HFF-Myc (cell line): ENCODE data around the gene ACSBG1.

Experiments used
- DNase-seq: peaks from one replicate; pipeline ENCODE4 v3.0.0-alpha.2; 2011; ENCODE audit warnings: low read depth; ENCODE audit errors: extremely low read depth
- H3K4me3 ChIP-seq: replicated peaks from 2 replicates; pipeline ENCODE4 v1.5.1; 2011; ENCODE audit warnings: low read depth, mild to moderate bottlenecking, control low read depth, low read length
- CTCF ChIP-seq: IDR thresholded peaks from 2 replicates; pipeline ENCODE4 v1.5.1; 2012; ENCODE audit warnings: mild to moderate bottlenecking, low read depth, low read length, control low read depth; ENCODE audit errors: missing control alignments

Gene ACSBG1

GRCh38 chr15:78233496-78233895, 869 bp downstream of the ACSBG1 start:
- no peak for TF ChIP-seq CTCF
- no peak for DNase-seq
- no peak overlapping the region for H3K4me3 ChIP-seq

GRCh38 chr15:78232951-78233350, 1.4 kb downstream of the ACSBG1 start:
- no peak for DNase-seq
- H3K4me3 ChIP-seq, result no peak overlapping the region
- TF ChIP-seq CTCF, result no peak

- TF ChIP-seq CTCF, result no peak
- no peak overlapping the region for H3K4me3 ChIP-seq
- no peak for DNase-seq
These were observed 4.6 kb downstream of the ACSBG1 start for GRCh38 chr15:78229431-78230406.

GRCh38 chr15:78228356-78228996, 5.9 kb downstream of the ACSBG1 start:
- no peak overlapping the region for H3K4me3 ChIP-seq
- no peak for TF ChIP-seq CTCF

GRCh38 chr15:78225783-78226541, 8.4 kb downstream of the ACSBG1 start:
- no peak overlapping the region for H3K4me3 ChIP-seq
- DNase-seq, result no peak
- no peak for TF ChIP-seq CTCF

More at GRCh38 chr15:78228356-78228996, 5.9 kb downstream of the ACSBG1 start:
- DNase-seq, result no peak

GRCh38 chr15:78224023-78224411, 10.3 kb downstream of the ACSBG1 start:
- no peak for TF ChIP-seq CTCF
- H3K4me3 ChIP-seq, result no peak overlapping the region
- no peak for DNase-seq
